Skin of body (tissue), 2 donors: Measurements from ENCODE around the gene FNDC5. TPM values are rescaled to one million over a fixed set of nuclear protein-coding genes. Genes with fewer than 3 reads are reported as not detected.

Experiments used
- DNase-seq: peaks from one replicate; lab custom pipeline; 2025; lab: John Stamatoyannopoulos, UW
- total RNA-seq: library from RNA; depleted of rRNA; stranded (reverse); fragments of >200 nt; gene quantifications from one replicate; pipeline ENCODE4 v1.2.3, GENCODE V29; 2014

FNDC5 gene
- total RNA-seq, 1 donor from 2014 or later: 25.4 TPM

- DNase-seq: no peak
These were observed 14.0 kb upstream of the FNDC5 start for GRCh38 chr1:32884726-32885125.

GRCh38 chr1:32884032-32884372, 13.3 kb upstream of the FNDC5 start:
- no peak for DNase-seq

- DNase-seq: no peak
These were observed 12.8 kb upstream of the FNDC5 start for GRCh38 chr1:32883338-32884031.

- no peak for DNase-seq
These were observed 11.4 kb upstream of the FNDC5 start for GRCh38 chr1:32881871-32882850.

GRCh38 chr1:32881291-32881690, 10.6 kb upstream of the FNDC5 start:
- DNase-seq: no peak

- no peak for DNase-seq
These were observed 7.9 kb upstream of the FNDC5 start for GRCh38 chr1:32878637-32879041.

GRCh38 chr1:32878183-32878582, 7.5 kb upstream of the FNDC5 start:
- DNase-seq: no peak

- no peak for DNase-seq
These were observed 6.7 kb upstream of the FNDC5 start for GRCh38 chr1:32877211-32878110.

- no peak for DNase-seq
These were observed 5.9 kb upstream of the FNDC5 start for GRCh38 chr1:32876341-32877210.

- no peak for DNase-seq
These were observed 4.4 kb upstream of the FNDC5 start for GRCh38 chr1:32874860-32875752.

GRCh38 chr1:32873484-32873883, 2.8 kb upstream of the FNDC5 start:
- no peak for DNase-seq

GRCh38 chr1:32872192-32872460, 1.4 kb upstream of the FNDC5 start:
- no peak for DNase-seq

- DNase-seq: peak; percentile 58
These were observed 866 bp upstream of the FNDC5 start for GRCh38 chr1:32871364-32872191.

GRCh38 chr1:32869923-32870614, 643 bp downstream of the FNDC5 start:
- DNase-seq: no peak

- no peak for DNase-seq
These were observed 1.8 kb downstream of the FNDC5 start for GRCh38 chr1:32868806-32869455.

- no peak for DNase-seq
These were observed 2.6 kb downstream of the FNDC5 start for GRCh38 chr1:32868085-32868484.

- DNase-seq: no peak
These were observed 3.0 kb downstream of the FNDC5 start for GRCh38 chr1:32867671-32868070.

- no peak for DNase-seq
These were observed 3.6 kb downstream of the FNDC5 start for GRCh38 chr1:32867151-32867550.
